Medulla oblongata (tissue), 1 donor: ENCODE results near the gene BCAS4.

Source experiments
- DNase-seq: peaks from one replicate; pipeline ENCODE4 v3.0.0-alpha.2; 2015; ENCODE audit errors: extremely low spot score

BCAS4 gene

DNA sequence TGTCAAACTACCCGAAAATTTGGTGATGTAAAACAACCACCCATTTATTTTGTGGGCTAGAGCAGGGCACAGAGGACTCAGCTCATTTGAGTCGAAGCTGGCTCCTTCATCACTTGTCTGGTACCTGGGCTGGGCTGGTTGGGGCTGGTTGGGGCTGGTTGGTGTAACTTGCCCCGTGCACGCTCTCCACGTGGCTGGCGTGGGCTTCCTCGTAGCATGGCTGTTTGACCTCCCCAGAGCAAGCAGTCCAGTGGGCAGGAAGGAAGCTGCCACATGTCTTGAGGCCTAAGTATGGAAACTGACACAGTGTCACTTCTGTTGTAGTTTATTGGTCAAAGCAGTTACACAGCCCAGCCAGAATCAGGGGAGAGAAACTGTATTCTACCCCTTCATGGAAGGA is 27.1 kb downstream of the BCAS4 start:
- no peak for DNase-seq

- no peak for DNase-seq
Observed at GRCh38 chr20:50823319-50823718, 28.5 kb downstream of the BCAS4 start.

DNA sequence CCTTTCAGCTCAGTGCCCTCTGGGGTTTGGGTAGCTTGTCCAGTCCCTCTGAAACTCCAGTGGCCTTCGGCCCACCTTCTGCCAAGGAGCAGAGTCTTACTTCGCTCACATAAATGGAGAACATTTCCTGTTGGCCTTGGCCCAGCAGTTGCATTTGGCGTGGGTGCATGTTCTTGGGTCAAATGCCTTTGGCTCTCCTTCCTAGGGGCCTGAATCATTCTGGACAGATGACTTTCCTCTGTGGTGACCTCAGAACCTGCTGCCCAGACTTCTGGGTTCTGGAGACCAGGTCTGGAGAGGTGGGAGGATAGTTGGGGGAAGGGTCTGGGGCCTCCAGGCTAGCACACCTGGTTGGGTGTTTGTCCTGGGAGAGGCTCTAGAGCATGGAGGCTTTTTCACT is 29.3 kb downstream of the BCAS4 start:
- DNase-seq = no peak

DNA sequence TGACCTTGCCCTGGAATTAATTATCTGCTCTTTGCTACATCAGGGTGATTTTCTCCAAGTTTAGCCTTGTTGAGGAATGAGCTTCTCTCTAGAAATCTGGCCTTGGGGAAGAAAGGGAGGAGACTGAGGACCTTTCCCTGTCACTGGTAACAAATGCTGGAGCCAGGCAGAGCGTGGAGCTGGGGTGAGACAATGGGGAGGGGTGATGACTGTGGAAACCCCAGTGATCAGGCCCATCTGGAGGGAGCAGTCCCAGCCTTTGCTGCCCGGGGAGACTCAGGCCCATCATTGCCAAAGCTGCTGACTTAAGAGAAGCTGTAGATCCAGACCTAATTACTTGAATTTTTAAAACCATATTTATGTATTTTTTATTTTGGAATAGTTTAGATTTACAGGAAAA is 31.3 kb downstream of the BCAS4 start:
- no peak for DNase-seq

DNA sequence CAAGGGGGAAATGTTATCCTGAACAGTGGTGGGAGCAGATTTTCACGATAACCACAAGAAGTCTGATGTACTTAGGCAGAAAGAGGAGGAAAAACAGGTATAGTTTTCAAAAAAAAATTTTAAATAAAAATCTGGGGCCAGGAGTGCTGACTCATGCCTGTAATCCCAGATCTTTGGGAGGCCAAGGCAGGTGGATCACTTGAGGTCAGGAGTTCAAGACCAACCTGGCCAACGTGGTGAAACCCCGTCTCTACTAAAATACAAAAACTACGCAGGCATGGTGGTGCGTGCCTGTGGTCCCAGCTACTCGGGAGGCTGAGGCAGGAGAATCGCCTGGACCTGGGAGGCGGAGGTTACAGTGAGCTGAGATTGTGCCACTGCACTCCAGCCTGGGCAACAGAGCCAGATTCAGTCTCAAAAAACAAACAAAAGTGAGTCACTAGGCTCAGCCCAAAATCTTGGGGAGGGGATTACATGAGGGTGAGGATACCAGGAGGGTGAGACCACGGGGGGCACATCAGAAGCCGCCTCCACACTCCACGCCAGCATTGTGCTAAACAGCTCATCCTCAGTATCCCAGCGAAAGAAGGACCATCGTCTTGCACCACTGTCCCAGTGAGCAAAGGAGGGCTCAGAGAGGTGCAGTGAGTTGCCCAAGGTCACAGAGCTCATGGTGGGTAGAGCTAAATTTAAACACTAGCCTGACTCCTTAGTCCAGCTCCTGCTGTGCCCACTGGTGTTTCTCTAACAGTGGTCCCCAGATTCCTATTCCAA is 33.7 kb downstream of the BCAS4 start:
- DNase-seq = no peak

DNA sequence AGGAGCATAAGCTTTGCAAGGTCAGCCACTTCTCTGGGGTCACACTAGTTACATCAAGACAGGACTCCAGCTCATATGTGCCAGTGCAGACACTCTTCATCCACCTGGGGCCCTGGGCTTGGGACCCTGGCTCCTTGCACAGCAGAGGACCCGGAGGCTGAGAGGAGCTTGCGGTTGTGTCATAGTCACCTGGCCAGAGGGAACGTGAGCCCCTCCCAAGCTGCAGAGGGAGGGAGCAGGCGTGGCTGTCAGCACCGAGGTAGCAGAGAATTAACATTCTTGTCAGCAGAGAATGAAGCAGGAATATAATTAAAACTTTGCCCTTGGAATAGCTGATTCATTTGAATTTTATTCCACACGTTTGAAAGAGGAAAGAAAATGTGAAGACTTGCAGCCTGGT is 36.8 kb downstream of the BCAS4 start:
- no peak for DNase-seq

DNA sequence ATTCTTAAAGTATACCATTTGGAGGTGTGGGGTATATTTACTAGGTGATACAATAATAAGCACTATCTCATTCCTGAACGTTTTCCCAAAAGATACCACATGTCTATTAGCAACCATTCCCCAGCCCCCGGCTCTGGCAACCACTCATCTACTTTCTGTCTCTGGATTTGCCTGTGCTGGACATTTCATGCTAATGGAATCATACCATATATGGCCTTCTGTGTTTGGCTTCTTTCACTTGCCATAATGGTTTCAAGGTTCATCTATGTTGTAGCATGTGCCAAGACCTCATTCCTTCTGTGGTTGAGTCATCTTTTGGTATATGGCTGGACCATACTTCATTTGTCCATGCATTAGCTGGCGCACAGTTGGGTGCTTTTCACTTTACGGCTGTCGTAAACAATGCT is 39.7 kb downstream of the BCAS4 start:
- DNase-seq = no peak

- no peak for DNase-seq
Observed at GRCh38 chr20:50837532-50838321, 42.9 kb downstream of the BCAS4 start.

DNA sequence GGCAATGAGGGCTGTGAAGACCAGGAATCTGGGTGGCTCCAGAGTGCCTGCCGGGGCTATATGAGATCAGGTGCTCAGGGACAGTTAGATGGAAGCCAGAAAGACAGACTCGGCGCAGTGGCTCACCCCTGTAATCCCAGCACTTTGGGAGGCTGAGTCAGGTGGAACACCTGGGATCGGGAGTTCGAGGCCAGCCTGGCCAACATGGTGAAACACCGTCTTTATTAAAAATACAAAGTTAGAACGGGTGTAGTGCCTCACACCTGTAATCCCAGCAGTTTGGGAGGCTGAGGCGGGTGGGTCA is 43.4 kb downstream of the BCAS4 start:
- no peak for DNase-seq

- DNase-seq = no peak
Observed at GRCh38 chr20:50838707-50839385, 44.0 kb downstream of the BCAS4 start.

- DNase-seq = no peak
Observed at GRCh38 chr20:50842821-50843220, 48.0 kb downstream of the BCAS4 start.

DNA sequence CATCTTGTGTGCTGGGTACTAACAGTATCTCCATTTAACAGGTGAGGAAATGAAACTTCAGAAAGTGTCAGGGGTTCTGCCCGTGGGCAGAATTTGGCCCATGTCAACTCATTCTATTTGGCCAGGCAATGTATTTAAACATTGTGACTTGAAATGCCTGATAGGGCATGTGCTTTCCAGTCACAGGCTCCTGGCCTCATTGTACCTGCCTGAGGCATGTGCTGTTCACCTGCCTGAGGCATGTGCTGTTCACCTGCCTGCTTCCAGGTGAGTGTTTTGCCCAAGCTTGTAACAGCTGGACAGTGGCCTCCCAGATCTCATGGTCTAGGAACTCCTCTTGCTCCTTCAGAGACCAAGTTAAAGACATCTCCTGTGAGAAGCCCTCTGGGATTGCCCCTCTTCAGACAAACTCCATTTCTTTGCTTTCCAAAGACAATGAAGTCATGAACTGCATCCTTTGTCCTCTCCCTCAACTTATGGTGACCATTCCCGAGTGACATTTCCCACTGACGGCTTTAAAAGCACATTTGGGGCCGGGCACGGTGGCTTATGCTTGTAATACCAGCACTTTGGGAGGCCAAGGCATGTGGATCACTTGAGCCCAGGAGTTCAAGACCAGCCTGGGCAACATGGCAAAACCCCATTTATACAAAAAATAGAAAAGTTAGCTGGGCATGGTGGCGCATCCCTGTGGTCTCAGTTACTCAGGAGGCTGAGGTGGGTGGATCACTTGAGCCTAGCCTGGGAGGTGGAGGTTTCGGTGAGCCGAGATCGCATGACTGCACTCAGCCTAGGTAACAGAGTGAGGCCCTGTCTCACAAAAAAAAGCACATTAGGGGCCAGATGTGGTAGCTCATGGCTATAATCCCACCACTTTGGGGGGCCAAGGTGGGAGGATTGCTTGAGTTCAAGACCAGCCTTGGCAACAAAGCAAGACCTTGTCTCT is 48.7 kb downstream of the BCAS4 start:
- DNase-seq = no peak

GRCh38 chr20:50844430-50845100 is 49.7 kb downstream of the BCAS4 start:
- DNase-seq = no peak

- DNase-seq = no peak
Observed at GRCh38 chr20:50845566-50846215, 50.8 kb downstream of the BCAS4 start.

DNA sequence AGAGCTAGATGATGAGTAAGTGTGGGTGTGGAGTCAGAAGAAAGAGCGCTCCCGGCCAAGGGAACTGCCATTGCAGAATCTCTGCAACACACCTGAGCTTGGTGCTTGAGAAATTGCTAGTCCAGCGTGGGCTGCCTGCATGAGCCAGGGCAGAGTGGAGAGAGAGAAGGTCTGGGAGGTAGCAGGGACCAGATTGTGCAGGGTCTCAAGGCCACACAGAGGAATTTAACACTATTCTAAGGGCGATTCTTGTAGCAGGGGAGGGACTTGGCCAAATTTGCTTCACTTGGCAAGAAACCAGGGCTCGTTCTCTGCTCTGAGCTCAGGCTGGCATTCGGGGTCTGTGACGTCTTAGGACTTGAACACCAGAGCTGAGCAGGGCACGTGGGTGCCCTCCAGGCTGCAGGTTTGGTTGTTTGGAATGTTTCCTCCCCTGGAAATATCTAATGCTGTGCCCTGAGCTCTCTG is 53.5 kb downstream of the BCAS4 start:
- peak; percentile 52 for DNase-seq

DNA sequence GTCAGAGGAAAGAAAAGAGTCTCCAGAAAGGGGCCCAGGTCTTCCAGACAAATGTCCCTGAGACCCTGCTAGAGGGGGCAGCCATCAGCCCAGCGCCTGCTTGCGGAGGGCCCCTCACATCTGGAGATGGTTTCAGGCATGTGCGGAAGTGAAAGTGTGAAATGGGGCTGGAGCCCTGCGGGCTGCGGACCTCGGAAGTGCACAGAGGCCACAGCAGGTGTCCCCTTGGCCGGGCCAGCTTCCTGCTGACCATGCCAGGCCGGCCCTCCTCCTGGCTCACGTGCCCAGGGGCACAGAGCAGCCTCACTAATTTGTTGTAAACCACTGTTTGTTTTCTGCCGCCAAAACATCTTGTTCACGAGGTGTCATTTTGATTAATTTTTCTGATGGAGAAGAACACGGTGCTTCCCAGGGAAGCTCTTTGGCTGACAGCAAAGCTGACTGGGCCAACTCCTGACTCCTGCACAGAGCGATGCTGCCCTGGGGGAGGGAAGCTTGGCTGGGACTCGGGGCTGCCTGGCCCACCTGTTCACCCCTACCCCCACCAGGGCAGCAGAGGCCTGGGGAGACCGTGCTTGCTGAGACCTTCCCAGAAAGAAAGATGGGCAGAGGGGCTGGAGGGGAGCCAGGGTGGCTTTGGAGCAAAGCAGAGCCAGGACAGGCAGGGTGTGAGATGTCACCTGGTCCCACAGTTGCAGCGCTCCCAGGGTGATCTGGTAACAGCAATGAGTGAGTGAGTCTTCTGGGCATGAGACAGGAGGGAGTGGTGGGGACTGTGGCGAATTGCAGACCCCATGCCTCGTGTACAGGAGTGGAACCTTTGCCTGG is 54.2 kb downstream of the BCAS4 start:
- peak; percentile 12 for DNase-seq

DNA sequence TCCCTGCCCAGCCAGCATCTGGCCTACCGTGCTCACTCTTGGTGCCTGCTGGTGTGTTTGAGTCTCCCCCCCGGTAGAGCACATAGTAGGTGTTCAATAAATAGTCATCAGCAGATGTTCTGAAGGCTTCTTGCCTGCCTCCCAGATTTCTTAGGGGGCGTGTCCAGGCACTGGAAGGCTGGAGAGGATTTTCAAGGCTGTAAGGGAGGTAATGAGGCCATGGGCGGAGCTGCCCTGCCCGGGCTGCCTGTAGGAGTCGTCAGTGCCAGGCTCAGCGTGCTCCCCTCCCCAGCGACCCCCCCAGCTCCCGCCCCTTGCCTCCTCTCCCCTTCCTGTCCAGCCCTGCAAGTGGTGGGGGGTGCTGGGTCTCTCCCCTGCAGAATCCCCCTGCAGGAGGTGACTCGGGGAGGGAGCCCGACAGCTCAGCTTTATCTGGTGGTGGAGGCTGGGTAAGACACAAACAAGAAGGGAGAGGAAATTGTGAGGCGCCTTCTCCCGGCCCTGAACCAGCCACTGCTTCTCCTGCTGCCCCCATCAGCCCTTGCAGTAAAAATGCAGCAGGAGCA is 55.9 kb downstream of the BCAS4 start:
- DNase-seq = no peak

DNA sequence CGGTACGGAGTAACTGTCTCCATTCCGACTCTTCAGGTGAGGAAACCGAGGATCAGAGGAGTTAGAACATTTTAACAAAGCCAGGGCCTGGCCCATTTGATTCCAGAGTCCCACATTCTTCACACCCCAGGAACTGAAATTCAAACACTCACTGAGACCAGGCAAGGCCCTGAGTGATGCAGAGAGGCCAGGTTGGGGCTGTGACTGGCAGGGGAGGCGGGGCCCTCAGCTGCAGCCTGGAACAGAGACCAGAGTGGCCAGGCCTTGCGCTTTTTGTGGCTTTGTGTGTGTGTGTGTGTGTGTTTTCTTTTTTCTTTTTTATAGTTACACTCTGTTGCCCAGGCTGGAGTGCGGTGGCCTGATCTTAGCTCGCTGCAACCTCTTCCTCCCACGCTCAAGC is 57.2 kb downstream of the BCAS4 start:
- DNase-seq = no peak

DNA sequence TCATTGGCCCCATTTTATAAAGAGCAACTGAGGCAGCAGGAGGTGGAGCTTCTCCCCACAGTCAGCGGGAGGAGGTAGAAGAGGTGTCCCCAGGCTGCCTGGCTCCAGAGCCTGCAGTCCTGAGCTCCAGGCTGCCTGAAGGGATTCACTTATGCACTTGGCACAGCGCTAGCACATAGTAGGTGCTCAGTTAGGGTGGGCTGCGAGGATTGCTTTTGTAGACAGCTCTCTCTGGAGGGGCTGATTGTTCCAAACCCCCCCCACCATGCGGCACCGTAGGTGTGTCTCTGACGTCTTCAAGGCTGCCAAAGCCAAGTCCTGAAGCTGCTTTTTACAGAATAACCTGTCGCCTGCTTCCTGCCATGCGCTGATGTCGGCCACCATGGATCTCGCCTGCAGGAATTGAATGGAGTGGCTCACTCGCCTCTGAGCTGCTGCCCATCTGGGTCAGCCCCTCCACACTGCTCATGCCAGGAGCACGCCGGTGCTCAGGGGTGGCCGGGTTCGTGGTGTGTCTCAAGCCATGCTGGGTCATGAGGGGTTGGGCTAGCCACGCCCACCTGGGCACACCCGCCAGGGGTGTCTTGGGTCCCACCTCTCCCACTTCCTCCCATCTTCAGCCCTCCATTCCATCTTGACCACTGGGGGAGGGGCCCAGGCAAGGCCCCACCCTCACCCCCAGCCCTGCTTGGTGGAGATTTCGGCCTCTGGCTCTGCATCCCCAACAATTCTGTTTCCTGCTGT is 59.8 kb downstream of the BCAS4 start:
- DNase-seq = no peak
